ENCODE measurements around the gene SLC22A16.

DNA sequence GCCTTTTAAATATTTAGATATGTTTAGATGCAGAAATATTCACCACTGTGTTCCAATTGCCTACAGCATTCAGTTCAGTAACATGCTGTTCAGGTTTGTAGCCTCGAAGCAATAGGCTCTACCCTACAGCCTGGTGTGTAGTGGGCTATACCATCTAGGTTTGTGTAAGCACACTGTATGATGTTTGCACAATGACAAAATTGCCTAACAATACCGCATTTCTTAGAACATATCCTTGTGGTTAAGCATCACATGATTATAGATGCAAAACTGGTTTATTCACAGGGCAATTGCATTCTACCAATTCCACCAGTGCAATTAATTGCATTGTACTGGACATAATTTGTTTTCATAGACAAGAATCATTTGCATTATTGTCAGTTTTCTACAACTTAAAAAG lies 7.9 kb upstream of the SLC22A16 start:
- TF ChIP-seq, protein P1, sequence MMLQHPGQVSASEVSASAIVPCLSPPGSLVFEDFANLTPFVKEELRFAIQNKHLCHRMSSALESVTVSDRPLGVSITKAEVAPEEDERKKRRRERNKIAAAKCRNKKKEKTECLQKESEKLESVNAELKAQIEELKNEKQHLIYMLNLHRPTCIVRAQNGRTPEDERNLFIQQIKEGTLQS (CRISPR knock-in tag; conservative IDR thresholded peaks at IDR 0.05): no peak
- TF ChIP-seq, protein P2, sequence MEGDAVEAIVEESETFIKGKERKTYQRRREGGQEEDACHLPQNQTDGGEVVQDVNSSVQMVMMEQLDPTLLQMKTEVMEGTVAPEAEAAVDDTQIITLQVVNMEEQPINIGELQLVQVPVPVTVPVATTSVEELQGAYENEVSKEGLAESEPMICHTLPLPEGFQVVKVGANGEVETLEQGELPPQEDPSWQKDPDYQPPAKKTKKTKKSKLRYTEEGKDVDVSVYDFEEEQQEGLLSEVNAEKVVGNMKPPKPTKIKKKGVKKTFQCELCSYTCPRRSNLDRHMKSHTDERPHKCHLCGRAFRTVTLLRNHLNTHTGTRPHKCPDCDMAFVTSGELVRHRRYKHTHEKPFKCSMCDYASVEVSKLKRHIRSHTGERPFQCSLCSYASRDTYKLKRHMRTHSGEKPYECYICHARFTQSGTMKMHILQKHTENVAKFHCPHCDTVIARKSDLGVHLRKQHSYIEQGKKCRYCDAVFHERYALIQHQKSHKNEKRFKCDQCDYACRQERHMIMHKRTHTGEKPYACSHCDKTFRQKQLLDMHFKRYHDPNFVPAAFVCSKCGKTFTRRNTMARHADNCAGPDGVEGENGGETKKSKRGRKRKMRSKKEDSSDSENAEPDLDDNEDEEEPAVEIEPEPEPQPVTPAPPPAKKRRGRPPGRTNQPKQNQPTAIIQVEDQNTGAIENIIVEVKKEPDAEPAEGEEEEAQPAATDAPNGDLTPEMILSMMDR (IDR thresholded peaks at IDR 0.05): no peak
- TF ChIP-seq NFYB (CRISPR knock-in tag; conservative IDR thresholded peaks at IDR 0.05; ENCODE audit: low read depth): no peak
- TF ChIP-seq NR3C1 (CRISPR knock-in tag; conservative IDR thresholded peaks at IDR 0.05; ENCODE audit: low read depth): no peak
- no peak for TF ChIP-seq IRF2 (CRISPR knock-in tag; IDR thresholded peaks at IDR 0.05; ENCODE audit: borderline replicate concordance, low read depth)
- TF ChIP-seq, protein P3, sequence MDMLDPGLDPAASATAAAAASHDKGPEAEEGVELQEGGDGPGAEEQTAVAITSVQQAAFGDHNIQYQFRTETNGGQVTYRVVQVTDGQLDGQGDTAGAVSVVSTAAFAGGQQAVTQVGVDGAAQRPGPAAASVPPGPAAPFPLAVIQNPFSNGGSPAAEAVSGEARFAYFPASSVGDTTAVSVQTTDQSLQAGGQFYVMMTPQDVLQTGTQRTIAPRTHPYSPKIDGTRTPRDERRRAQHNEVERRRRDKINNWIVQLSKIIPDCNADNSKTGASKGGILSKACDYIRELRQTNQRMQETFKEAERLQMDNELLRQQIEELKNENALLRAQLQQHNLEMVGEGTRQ (CRISPR knock-in tag; IDR thresholded peaks at IDR 0.05): no peak
- TF ChIP-seq TEAD4 (CRISPR knock-in tag; IDR thresholded peaks at IDR 0.05): no peak
- TF ChIP-seq, protein P4, sequence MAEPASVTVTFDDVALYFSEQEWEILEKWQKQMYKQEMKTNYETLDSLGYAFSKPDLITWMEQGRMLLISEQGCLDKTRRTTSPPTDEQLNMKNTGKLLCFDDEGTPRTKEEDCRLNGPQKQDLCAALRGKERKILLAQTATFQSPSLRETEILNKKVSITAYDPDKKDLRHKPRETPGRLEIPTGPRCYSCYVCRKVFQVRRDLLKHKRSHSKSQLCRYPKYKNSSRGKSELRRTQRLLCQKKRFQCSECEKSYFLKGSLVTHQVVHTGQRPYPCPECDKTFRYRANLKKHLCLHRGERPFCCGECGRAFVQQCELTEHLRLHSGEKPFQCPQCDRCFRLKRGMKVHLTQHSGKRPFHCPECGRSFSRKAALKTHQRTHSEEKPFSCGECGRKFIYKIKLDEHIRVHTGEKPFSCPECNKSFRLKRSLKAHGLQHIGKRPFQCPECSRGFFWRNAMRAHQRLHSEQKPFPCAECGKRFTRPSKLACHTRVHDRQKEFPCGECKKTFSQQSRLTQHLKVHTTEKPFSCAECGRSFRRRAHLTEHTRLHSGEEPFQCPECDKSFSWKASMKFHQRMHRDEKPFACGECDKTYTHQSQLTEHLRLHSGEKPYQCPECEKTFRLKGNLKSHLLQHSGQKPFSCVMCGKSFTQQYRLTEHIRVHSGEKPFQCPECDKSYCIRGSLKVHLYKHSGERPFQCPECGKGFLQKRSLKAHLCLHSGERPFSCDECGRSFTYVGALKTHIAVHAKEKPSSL (CRISPR knock-in tag; conservative IDR thresholded peaks at IDR 0.05): no peak
